Ecto neural progenitor cell (in vitro differentiated cells): ENCODE data around the gene TRIM41.
A peak's percentile ranks its signal among the peaks of the same experiment; 100 is the strongest.
"Not testable (repeated sequence)": the region's sequence is repeated elsewhere in the genome, so short reads cannot be mapped to it uniquely, and the experiment has no call there.

Experiments used
- DNase-seq: peaks from one replicate; pipeline ENCODE4 v3.0.0-alpha.2; 2018; ENCODE audit warnings: low spot score

Gene TRIM41

GRCh38 chr5:181210698-181211097 is 12.4 kb upstream of the TRIM41 start:
- not testable (repeated sequence) for DNase-seq

- DNase-seq = no peak
Measured at GRCh38 chr5:181211208-181211607, 11.9 kb upstream of the TRIM41 start.

GRCh38 chr5:181212080-181212479 is 11.0 kb upstream of the TRIM41 start:
- no peak for DNase-seq

- DNase-seq = no peak
Measured at GRCh38 chr5:181212934-181213333, 10.1 kb upstream of the TRIM41 start.

GRCh38 chr5:181214249-181214648 is 8.8 kb upstream of the TRIM41 start:
- DNase-seq = not testable (repeated sequence)

GRCh38 chr5:181215997-181216989 is 6.8 kb upstream of the TRIM41 start:
- DNase-seq = no peak

- DNase-seq = peak; percentile 81
Measured at GRCh38 chr5:181217111-181217802, 5.8 kb upstream of the TRIM41 start.

GRCh38 chr5:181217803-181218062 is 5.3 kb upstream of the TRIM41 start:
- DNase-seq = no peak

GRCh38 chr5:181218795-181219124 is 4.3 kb upstream of the TRIM41 start:
- DNase-seq = no peak

- DNase-seq = no peak
Measured at GRCh38 chr5:181219262-181220177, 3.6 kb upstream of the TRIM41 start.

GRCh38 chr5:181220178-181220515 is 2.9 kb upstream of the TRIM41 start:
- DNase-seq = no peak

GRCh38 chr5:181221105-181221791 is 1.8 kb upstream of the TRIM41 start:
- DNase-seq = peak; percentile 69

GRCh38 chr5:181221792-181222629 is 1.1 kb upstream of the TRIM41 start:
- peak; percentile 99 for DNase-seq

- DNase-seq = no peak
Measured at GRCh38 chr5:181222630-181223057, 437 bp upstream of the TRIM41 start.

- peak; percentile 92 for DNase-seq
Measured at GRCh38 chr5:181223729-181224389, 778 bp downstream of the TRIM41 start.

- no peak for DNase-seq
Measured at GRCh38 chr5:181224390-181225229, 1.5 kb downstream of the TRIM41 start.

- no peak for DNase-seq
Measured at GRCh38 chr5:181229996-181230395, 6.9 kb downstream of the TRIM41 start.

- no peak for DNase-seq
Measured at GRCh38 chr5:181230551-181230950, 7.5 kb downstream of the TRIM41 start.

- DNase-seq = no peak
Measured at GRCh38 chr5:181231432-181231831, 8.4 kb downstream of the TRIM41 start.
